Activated CD4-positive, alpha-beta T cell treated with anti-CD3 and anti-CD28 coated beads, Interleukin-2, amount 50 U/mL, for 24 hours (primary cell): ENCODE data around the gene CDH13.

Experiments
- DNase-seq, 2 donors: peaks; one replicate each; pipeline ENCODE4 v3.0.0-alpha.2; 2020; ENCODE audit warnings: low read depth in 1 of 2, low spot score in 1 of 2

The CDH13 gene

DNA sequence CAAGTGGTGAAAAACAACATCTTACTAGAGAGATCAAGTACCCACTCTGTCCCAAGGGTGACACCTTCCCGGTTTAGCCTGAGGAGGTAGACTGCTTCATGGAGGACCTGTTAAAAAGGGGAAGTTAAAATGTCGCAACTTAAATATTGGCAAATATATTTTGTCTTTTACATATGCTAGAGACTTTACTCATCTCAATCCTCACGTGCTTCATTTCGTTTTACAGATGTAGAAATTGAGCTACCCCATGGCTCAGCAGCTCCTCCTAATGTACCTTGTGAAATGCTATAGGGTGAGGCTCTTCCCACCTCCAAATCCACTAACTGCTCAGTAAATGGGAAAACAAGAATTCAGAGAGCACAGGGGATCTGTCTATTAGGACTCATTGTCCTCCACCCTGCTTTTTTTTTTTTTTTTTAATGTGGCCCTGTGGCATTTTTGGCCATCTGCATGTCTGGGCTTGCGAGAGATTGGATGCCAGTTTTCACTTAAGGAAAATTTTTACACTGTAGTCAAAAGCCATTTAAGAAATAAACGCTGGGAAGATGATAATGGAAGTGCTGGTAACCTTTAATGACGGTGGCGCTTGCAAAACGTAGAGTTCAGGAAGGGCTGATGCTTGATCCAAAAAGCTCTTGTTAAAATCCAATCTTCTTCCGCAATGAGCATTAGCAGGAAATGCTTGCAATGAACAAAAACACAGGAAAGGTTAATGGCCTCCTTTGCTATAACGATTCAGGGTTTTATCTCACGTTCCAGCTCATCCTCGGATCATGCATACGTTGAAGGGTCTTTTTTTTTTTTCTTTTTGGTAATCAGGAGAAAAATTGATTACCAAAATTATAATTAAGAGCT, 1220.8 kb downstream of the CDH13 start:
- no peak for DNase-seq

DNA sequence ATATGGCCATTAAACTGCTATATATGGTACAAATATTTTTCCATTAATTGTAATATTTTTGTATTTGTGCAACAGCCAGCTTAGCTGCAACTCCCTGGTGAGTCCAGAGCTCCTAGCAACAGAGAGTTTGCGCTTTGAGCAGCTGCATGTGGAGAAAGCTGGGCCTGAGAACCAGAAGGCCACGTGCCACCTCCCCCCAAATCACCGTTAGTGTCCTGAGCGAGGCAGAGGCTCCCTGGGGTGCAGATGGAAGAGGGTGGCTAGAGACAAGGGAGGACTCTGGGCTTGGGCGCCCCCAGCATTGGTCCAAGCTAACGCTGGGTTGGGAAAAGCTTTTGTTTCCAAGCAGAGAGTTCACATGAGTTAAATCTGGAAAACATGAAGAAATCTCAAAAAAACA, 1222.7 kb downstream of the CDH13 start:
- no peak for DNase-seq
